Prostate gland (tissue), 2 donors: ENCODE data around the gene PCBP4. TPM values are rescaled to one million over a fixed set of nuclear protein-coding genes. Genes with fewer than 3 reads are reported as not detected.

Experiments used
- DNase-seq: peaks from one replicate; pipeline ENCODE4 v3.0.0-alpha.2; 2019; ENCODE audit warnings: low spot score
- H3K27ac ChIP-seq, 2 donors: fragments of 200-600 bp; sonication (generic); 2 replicates each; pipeline ENCODE4 v1.5.1; 2017 to 2019
- H3K27me3 ChIP-seq: fragments of 200-600 bp; sonication (generic); replicated peaks from 2 replicates; pipeline ENCODE4 v1.5.1; 2019; ENCODE audit not compliant: insufficient read depth
- H3K36me3 ChIP-seq, 2 donors: fragments of 200-600 bp; sonication (generic); 1 replicate in 1 of 2; 2 replicates in 1 of 2; pipeline versions ENCODE4 v1.5.1 to v1.8.1; 2017 to 2019
- H3K4me1 ChIP-seq: fragments of 200-600 bp; sonication (generic); replicated peaks from 2 replicates; pipeline ENCODE4 v1.5.1; 2019
- H3K4me3 ChIP-seq, 2 donors: fragments of 200-600 bp; sonication (generic); 2 replicates each; pipeline ENCODE4 v1.5.1; 2017 to 2019
- H3K9me3 ChIP-seq: fragments of 200-600 bp; sonication (generic); 2 replicates; pipeline ENCODE4 v1.5.1; 2017
- POLR2A ChIP-seq: fragments of 450-650 bp; IDR thresholded peaks from one replicate; pipeline ENCODE4 v1.6.1; 2016; ENCODE audit warnings: antibody characterized with exemption, mild to moderate bottlenecking
- POLR2AphosphoS5 ChIP-seq: sonication (generic); formaldehyde crosslinking; IDR thresholded peaks from one replicate; pipeline ENCODE4 v1.6.1; 2017; ENCODE audit warnings: antibody characterized with exemption
- WGBS: methylation state at CpG from one replicate; pipeline ENCODE4 v1.1.5; 2018; 5-methylcytosine and 5-hydroxymethylcytosine counted together
- intact Hi-C: fragments of 100-400 bp; cut with DNase I; formaldehyde crosslinking; loops from one replicate; pipeline ENCODE4 v1.14.2; 2022
- total RNA-seq, 2 donors: library from RNA; depleted of rRNA; stranded (reverse); fragments of >200 nt; gene quantifications; one replicate each; pipeline ENCODE4 v1.1.0, GENCODE V29; 2016
- TF ChIP-seq, protein P1 (sequence below), 4 experiments: fragments of 200-600 bp in 2 of 4; fragments of 450-650 bp in 2 of 4; sonication (generic) in 2 of 4; IDR thresholded peaks; 1 replicate in 3 of 4; 2 replicates in 1 of 4; pipeline ENCODE4 v1.5.1; 2016 to 2019; ENCODE audit warnings: antibody characterized with exemption in 4 of 4, mild to moderate bottlenecking in 2 of 4, moderate library complexity in 2 of 4

PCBP4 gene
- total RNA-seq, 2 donors from 2014 or later: 74.0 to 74.1 TPM

DNA sequence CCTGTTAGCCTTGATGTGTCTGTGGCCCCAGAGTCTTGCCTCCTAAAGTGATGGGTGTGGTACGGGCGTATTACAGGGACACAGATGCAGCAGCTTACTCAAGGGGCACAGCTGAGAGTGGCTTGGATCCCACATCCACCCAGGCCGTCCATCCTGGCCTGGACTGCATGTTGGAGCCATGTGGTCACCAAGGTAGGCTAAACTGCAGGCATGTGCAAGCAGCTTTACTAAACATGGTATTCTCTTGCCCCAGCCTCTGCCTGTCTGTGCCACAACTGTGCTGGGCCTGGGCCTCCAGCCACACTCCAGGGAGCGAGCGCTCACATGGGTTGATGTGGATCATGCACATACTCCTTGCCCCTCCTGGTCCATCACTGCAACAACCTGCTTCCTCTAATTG lies 18.1 kb downstream of the PCBP4 start:
- no peak for DNase-seq
- intact Hi-C loops: no loop called here
- no peaks in the 10 kb centered on the region for H3K9me3 ChIP-seq
- no peaks in the 10 kb centered on the region for H3K27me3 ChIP-seq
- WGBS: 94% methylated on average over 5 of the region's 5 CpGs
- no peak overlapping the region for H3K27ac ChIP-seq
- H3K4me3 ChIP-seq: no peak overlapping the region
- H3K4me1 ChIP-seq: no peaks in the 10 kb centered on the region
- TF ChIP-seq POLR2AphosphoS5 (no peak), POLR2A (no peak)
- TF ChIP-seq, protein P1, sequence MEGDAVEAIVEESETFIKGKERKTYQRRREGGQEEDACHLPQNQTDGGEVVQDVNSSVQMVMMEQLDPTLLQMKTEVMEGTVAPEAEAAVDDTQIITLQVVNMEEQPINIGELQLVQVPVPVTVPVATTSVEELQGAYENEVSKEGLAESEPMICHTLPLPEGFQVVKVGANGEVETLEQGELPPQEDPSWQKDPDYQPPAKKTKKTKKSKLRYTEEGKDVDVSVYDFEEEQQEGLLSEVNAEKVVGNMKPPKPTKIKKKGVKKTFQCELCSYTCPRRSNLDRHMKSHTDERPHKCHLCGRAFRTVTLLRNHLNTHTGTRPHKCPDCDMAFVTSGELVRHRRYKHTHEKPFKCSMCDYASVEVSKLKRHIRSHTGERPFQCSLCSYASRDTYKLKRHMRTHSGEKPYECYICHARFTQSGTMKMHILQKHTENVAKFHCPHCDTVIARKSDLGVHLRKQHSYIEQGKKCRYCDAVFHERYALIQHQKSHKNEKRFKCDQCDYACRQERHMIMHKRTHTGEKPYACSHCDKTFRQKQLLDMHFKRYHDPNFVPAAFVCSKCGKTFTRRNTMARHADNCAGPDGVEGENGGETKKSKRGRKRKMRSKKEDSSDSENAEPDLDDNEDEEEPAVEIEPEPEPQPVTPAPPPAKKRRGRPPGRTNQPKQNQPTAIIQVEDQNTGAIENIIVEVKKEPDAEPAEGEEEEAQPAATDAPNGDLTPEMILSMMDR (IDR thresholded peaks at IDR 0.05): no peak
- no peaks in the 10 kb centered on the region for H3K36me3 ChIP-seq

DNA sequence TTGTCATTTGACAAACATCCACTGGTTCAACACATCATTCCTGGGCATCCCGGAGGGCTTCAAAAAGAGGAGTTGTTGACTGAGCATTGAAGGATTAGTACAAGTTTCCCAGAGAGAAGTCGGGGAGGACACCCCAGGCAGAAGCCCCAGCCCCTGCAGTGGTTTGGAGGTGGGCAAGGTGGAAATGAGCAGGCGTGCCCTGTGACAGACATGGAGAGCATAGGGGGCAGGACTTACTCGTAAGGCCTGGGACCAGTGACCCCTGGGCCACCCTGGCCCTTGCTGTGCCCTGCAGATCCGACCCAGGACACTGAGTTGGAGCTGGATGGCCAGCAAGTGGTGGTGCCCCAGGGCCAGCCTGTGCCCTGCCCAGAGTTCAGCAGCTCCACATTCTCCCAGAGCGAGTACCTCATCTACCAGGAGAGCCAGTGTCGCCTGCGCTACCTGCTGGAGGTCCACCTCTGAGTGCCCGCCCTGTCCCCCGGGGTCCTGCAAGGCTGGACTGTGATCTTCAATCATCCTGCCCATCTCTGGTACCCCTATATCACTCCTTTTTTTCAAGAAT lies 19.2 kb downstream of the PCBP4 start:
- no peaks in the 10 kb centered on the region for H3K27me3 ChIP-seq

DNA sequence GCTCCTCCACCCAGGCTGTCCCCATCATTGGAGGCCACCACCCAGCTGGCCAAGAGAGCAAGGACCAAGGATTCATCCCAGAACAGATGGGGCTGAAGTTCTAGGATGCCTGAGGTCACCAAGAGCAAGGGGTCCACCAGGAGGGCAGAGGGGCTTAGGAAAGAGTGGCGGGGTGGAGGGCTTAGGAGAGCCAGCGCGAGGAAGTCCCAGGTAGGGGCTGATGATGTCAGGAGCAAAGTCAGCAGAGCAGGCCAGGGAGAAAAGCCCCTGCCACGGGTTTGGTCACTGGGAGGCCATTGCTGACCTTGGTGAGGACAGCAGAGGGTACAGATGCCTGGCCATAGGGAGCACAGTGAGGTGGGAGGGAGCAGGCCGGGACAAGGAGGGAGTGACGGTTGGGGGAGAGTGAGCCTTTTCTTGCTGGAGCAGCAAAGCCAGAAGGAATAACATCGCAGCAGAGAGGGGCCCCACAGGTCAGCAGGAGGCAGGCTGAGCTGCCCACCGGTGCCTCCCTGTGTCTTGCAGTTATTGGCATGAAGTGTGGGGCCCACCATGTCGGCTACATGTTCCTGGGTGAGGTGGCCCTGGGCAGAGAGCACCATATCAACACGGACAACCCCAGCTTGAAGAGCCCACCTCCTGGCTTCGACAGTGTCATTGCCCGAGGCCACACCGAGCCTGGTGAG lies 19.9 kb downstream of the PCBP4 start:
- 74% methylated on average over 13 of the region's 13 CpGs for WGBS
- Histone ChIP-seq H3K27me3 (no peaks in the 10 kb centered on the region), H3K9me3 (no peaks in the 10 kb centered on the region), H3K36me3 (no peaks in the 10 kb centered on the region), H3K27ac (no peak overlapping the region), H3K4me3 (no peak overlapping the region), H3K4me1 (no peaks in the 10 kb centered on the region)
- intact Hi-C loops: no loop called here
- TF ChIP-seq POLR2A: no peak
- no peak for DNase-seq

More for the DNA sequence above, 19.2 kb downstream of the PCBP4 start:
- no peaks in the 10 kb centered on the region for H3K9me3 ChIP-seq
- H3K4me1 ChIP-seq: no peaks in the 10 kb centered on the region
- H3K4me3 ChIP-seq: no peak overlapping the region
- DNase-seq: no peak
- intact Hi-C loops: no loop called here
- no peaks in the 10 kb centered on the region for H3K36me3 ChIP-seq
- no peak overlapping the region for H3K27ac ChIP-seq
- 89% methylated on average over 10 of the region's 10 CpGs for WGBS
- no peak for TF ChIP-seq POLR2AphosphoS5
- TF ChIP-seq POLR2A: no peak
- TF ChIP-seq, protein P1 (IDR thresholded peaks at IDR 0.05): no peak

DNA sequence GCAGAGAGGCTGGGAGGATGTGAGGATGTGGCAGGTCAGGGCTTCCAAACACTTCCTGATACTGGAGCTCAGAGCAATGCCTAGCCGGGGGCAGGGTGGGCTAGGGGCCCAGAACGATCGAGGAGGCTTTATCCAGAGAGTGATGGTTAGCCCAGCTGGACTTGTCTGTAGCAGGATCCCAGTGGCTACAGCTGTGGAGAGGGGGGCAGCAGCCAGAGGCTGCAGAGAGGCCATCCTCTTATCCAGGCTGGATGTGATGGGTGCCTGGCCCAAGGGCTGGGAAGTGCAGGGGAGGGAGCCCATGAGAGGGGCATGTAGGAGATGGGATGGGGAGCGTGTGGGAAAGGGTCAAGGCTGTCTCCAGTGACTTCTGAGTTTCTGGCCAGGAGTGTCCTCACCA lies 20.5 kb downstream of the PCBP4 start:
- H3K27ac ChIP-seq: no peak overlapping the region
- no peak for DNase-seq
- TF ChIP-seq, protein P1 (IDR thresholded peaks at IDR 0.05): no peak
- no peak for TF ChIP-seq POLR2A
- no peak for TF ChIP-seq POLR2AphosphoS5
- H3K27me3 ChIP-seq: no peaks in the 10 kb centered on the region
- H3K9me3 ChIP-seq: no peaks in the 10 kb centered on the region
- intact Hi-C loops: no loop called here
- 85% methylated on average over 4 of the region's 4 CpGs for WGBS
- no peak overlapping the region for H3K4me3 ChIP-seq
- H3K36me3 ChIP-seq: no peaks in the 10 kb centered on the region
- no peaks in the 10 kb centered on the region for H3K4me1 ChIP-seq

DNA sequence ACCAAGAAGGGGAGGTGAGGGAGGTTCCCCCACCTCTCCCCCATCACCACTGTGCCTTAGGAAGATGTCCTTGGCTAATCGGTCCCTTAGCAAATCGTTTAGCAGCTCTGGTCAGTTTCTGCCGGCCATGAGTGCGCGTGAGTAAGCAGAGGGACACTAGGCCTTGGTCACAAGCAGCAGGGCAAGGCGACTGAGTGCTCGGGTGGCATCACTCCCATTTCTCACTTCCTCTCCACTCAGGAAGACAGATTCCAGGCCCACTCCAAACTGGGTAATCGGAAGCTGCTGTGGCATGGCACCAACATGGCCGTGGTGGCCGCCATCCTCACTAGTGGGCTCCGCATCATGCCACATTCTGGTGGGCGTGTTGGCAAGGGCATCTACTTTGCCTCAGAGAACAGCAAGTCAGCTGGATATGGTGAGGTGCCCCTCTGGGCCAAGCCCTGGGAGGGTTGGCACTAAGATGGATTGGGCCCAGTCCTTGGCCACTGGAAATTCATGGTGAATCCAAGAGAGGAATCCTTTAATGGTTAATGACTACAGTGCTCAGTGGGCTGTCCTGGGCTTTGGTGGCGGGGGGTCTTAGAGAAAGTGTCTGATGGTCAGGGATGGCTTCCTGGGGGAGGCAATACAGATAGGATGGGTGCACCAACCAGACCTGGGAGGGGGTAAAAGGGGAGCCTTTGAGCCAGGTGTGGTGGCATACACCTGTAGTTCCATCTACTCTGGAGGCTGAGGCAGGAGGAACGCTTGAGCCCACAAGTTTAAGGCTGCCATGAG lies 21.1 kb downstream of the PCBP4 start:
- intact Hi-C loops: no loop called here
- Histone ChIP-seq H3K9me3 (no peaks in the 10 kb centered on the region), H3K27me3 (no peaks in the 10 kb centered on the region), H3K4me1 (peaks cover under 1% of the 10 kb centered on the region), H3K4me3 (no peak overlapping the region), H3K36me3 (no peaks in the 10 kb centered on the region), H3K27ac (no peak overlapping the region)
- 97% methylated on average over 14 of the region's 14 CpGs for WGBS
- no peak for TF ChIP-seq POLR2A
- TF ChIP-seq, protein P1 (IDR thresholded peaks at IDR 0.05): no peak
- no peak for TF ChIP-seq POLR2AphosphoS5
- no peak for DNase-seq
